HepG2 (cell line): Measurements from ENCODE around the gene C1QTNF1. TPM values are rescaled to one million over a fixed set of nuclear protein-coding genes. Genes with fewer than 3 reads are reported as not detected.

ENCODE experiments used
- ATAC-seq: fragments of 200-7000 bp; cut with Tn5 transposase; 3 replicates; pipeline ENCODE4 v1.9.1; 2020; ENCODE audit warnings: mild to moderate bottlenecking, moderate library complexity
- BruUV-seq: library from RNA; stranded (reverse); fragments of 400-500 nt; replicated peaks from 2 replicates; lab custom pipeline; 2021; lab: Mats Ljungman, UMichigan
- CTCF ChIA-PET: fragments of 300-600 bp; formaldehyde crosslinking; extraction: SDS; loops from one replicate; lab custom pipeline; 2021; ENCODE audit warnings: low total read pairs, inconsistent platforms, low intra/inter-chr PET ratio; lab: Yijun Ruan, JAX
- POLR2A ChIA-PET: fragments of 350-600 bp; sonication (Branson Sonifier 250); formaldehyde crosslinking; loops from one replicate; lab custom pipeline; 2020; ENCODE audit warnings: antibody characterized with exemption, inconsistent platforms; lab: Yijun Ruan, JAX
- DNase-seq: peaks from one replicate; pipeline ENCODE4 v3.0.0-alpha.2; 2015; ENCODE audit warnings: low spot score
- FAIRE-seq: peaks from 3 replicates; lab custom pipeline; 2011; peaks lifted over from hg19 to GRCh38; lab: Jason Lieb, UNC
- H2AFZ ChIP-seq: one replicate; pipeline ENCODE4 v1.6.1; 2011; ENCODE audit warnings: low read length, inconsistent platforms
- H3K27ac ChIP-seq: fragments of 300-600 bp; 3 replicates; pipeline ENCODE4 v1.8.0; 2011; ENCODE audit warnings: mixed run types, mild to moderate bottlenecking, mixed read lengths, low read length, inconsistent platforms; ENCODE audit not compliant: insufficient read depth; ENCODE audit errors: extremely low read length
- H3K27me3 ChIP-seq, 2 experiments: fragments of 200-600 bp in 1 of 2; 2 replicates in 1 of 2; 3 replicates in 1 of 2; pipeline versions ENCODE4 v1.6.0 to v1.8.0; 2011; ENCODE audit warnings: low read length in 2 of 2, mild to moderate bottlenecking in 2 of 2, moderate library complexity in 2 of 2, inconsistent platforms in 1 of 2; ENCODE audit not compliant: insufficient read depth in 2 of 2, control insufficient read depth in 1 of 2
- H3K36me3 ChIP-seq, 2 experiments: fragments of 200-600 bp in 1 of 2; replicated peaks in 1 of 2; 2 replicates in 1 of 2; 3 replicates in 1 of 2; pipeline versions ENCODE4 v1.5.1 to v1.8.0; 2011; ENCODE audit warnings: low read length in 2 of 2, inconsistent platforms in 1 of 2; ENCODE audit not compliant: insufficient read depth in 2 of 2, control insufficient read depth in 1 of 2
- H3K4me1 ChIP-seq: 2 replicates; pipeline ENCODE4 v1.5.1; 2012; ENCODE audit warnings: low read length, inconsistent platforms; ENCODE audit not compliant: insufficient read depth
- H3K4me2 ChIP-seq: 2 replicates; pipeline ENCODE4 v1.6.0; 2011; ENCODE audit warnings: low read depth, low read length, inconsistent platforms
- H3K4me3 ChIP-seq, 3 experiments: fragments of 200-600 bp in 1 of 3; sonication (generic), shearing (Covaris generic) in 1 of 3; replicated peaks in 1 of 3; 2 replicates each; pipeline ENCODE4 v1.5.1; 2011 to 2016; ENCODE audit warnings: low read length in 3 of 3, inconsistent platforms in 2 of 3, low read depth in 2 of 3, mild to moderate bottlenecking in 2 of 3, control low read depth in 1 of 3, mixed read lengths in 1 of 3; ENCODE audit not compliant: insufficient read depth in 1 of 3
- H3K79me2 ChIP-seq: one replicate; pipeline ENCODE4 v1.6.1; 2011; ENCODE audit warnings: low read length, inconsistent platforms; ENCODE audit not compliant: insufficient read depth
- H3K9ac ChIP-seq: 2 replicates; pipeline ENCODE4 v1.6.0; 2011; ENCODE audit warnings: mild to moderate bottlenecking, low read depth, low read length, inconsistent platforms; ENCODE audit not compliant: insufficient read depth
- H3K9me3 ChIP-seq: 2 replicates; pipeline ENCODE4 v1.5.1; 2012; ENCODE audit warnings: mild to moderate bottlenecking, low read length
- H4K20me1 ChIP-seq: 2 replicates; pipeline ENCODE4 v1.6.0; 2011; ENCODE audit warnings: inconsistent platforms, mild to moderate bottlenecking, low read length, moderate library complexity; ENCODE audit not compliant: insufficient read depth
- CEBPB ChIP-seq: IDR thresholded peaks from 2 replicates; pipeline ENCODE4 v1.6.1; 2011; ENCODE audit warnings: low read depth, low read length, improper control_type of control experiment, borderline replicate concordance
- DNMT3B ChIP-seq: conservative IDR thresholded peaks from 2 replicates; pipeline ENCODE4 v1.6.1; 2016; ENCODE audit warnings: missing biosample characterization, control low read depth
- FOXK2 ChIP-seq: fragments of 450-650 bp; IDR thresholded peaks from 2 replicates; pipeline ENCODE4 v1.6.1; 2016
- GTF3A ChIP-seq: sonication (generic); formaldehyde crosslinking; conservative IDR thresholded peaks from 2 replicates; pipeline ENCODE4 v1.4.0; 2020; ENCODE audit warnings: mild to moderate bottlenecking, missing genetic modification reagents
- HMGA1 ChIP-seq: sonication (generic); formaldehyde crosslinking; conservative IDR thresholded peaks from 2 replicates; pipeline ENCODE4 v1.4.0; 2020; ENCODE audit warnings: missing genetic modification reagents
- MAFK ChIP-seq, 2 experiments: IDR thresholded peaks in 1 of 2; conservative IDR thresholded peaks in 1 of 2; 2 replicates each; pipeline ENCODE4 v1.6.1; 2011; ENCODE audit warnings: improper control_type of control experiment in 2 of 2, low read length in 2 of 2
- NFE2 ChIP-seq: sonication (generic); formaldehyde crosslinking; IDR thresholded peaks from 2 replicates; pipeline ENCODE4 v1.4.0; 2020; ENCODE audit warnings: missing genetic modification reagents
- NR2F2 ChIP-seq: IDR thresholded peaks from 2 replicates; pipeline ENCODE4 v1.6.1; 2012; ENCODE audit warnings: low read depth, inconsistent platforms, borderline replicate concordance
- RFX3 ChIP-seq: IDR thresholded peaks from 2 replicates; pipeline ENCODE4 v1.6.1; 2016; ENCODE audit warnings: missing biosample characterization, missing genetic modification reagents
- SRY ChIP-seq: sonication (generic); formaldehyde crosslinking; IDR thresholded peaks from 2 replicates; pipeline ENCODE4 v1.8.0; 2022; ENCODE audit warnings: mild to moderate bottlenecking, missing genetic modification reagents
- TAF1 ChIP-seq: sonication (generic); formaldehyde crosslinking; IDR thresholded peaks from 2 replicates; pipeline ENCODE4 v1.4.0; 2020; ENCODE audit warnings: missing genetic modification reagents
- TBX3 ChIP-seq: fragments of 450-650 bp; IDR thresholded peaks from 2 replicates; pipeline ENCODE4 v1.6.1; 2017; ENCODE audit warnings: antibody characterized with exemption, mild to moderate bottlenecking, inconsistent platforms, borderline replicate concordance
- ZNF335 ChIP-seq: sonication (generic); formaldehyde crosslinking; IDR thresholded peaks from 2 replicates; pipeline ENCODE4 v1.4.0; 2020; ENCODE audit warnings: missing genetic modification reagents
- ZNF550 ChIP-seq: sonication (generic); formaldehyde crosslinking; IDR thresholded peaks from 2 replicates; pipeline ENCODE4 v1.4.0; 2020; ENCODE audit warnings: mild to moderate bottlenecking, missing genetic modification reagents, borderline replicate concordance
- ZNF552 ChIP-seq: sonication (generic); formaldehyde crosslinking; IDR thresholded peaks from 2 replicates; pipeline ENCODE4 v1.9.0; 2022; ENCODE audit warnings: missing genetic modification reagents, mild to moderate bottlenecking, borderline replicate concordance
- ZNF724P ChIP-seq: sonication (generic); formaldehyde crosslinking; IDR thresholded peaks from 2 replicates; pipeline ENCODE4 v1.8.0; 2022; ENCODE audit warnings: missing genetic modification reagents, borderline replicate concordance
- ZNF792 ChIP-seq: IDR thresholded peaks from 2 replicates; pipeline ENCODE4 v1.6.1; 2016
- ZNF841 ChIP-seq: sonication (generic); formaldehyde crosslinking; IDR thresholded peaks from 2 replicates; pipeline ENCODE4 v1.8.1; 2023; ENCODE audit warnings: missing genetic modification reagents, borderline replicate concordance
- WGBS: methylation state at CpG from one replicate; pipeline ENCODE4 v1.1.6; 2017; ENCODE audit warnings: low lambda C conversion rate; 5-methylcytosine and 5-hydroxymethylcytosine counted together
- in situ Hi-C: cut with HindIII; loops from 2 replicates; pipeline ENCODE4 v1.10.0; 2017; ENCODE audit warnings: low pct_unique_long_range_greater_than_20kb; ENCODE audit not compliant: extremely low pct_ligation_motif_present
- intact Hi-C: fragments of 100-400 bp; cut with micrococcal nuclease; formaldehyde crosslinking; loops from one replicate; pipeline ENCODE4 v1.10.0; 2022; ENCODE audit not compliant: unreplicated experiment
- polyA plus RNA-seq, 8 experiments: library from polyadenylated mRNA; depleted of rRNA in 3 of 8; stranded (reverse) in 7 of 8; unstranded in 1 of 8; fragments of >200 nt; fragmentation: Illumina TruSeq in 4 of 8; extraction: Trizol in 4 of 8; gene quantifications; 2 replicates each; pipeline versions ENCODE4 v1.2.1 to v1.2.3, GENCODE V29; 2011 to 2016; ENCODE audit warnings: low read depth in 4 of 8, missing spikeins in 1 of 8, mixed read lengths in 1 of 8; ENCODE audit not compliant: insufficient read depth in 1 of 8
- total RNA-seq, 5 experiments: library from RNA; depleted of rRNA; stranded (reverse); fragments of >200 nt; fragmentation: Illumina TruSeq; extraction: Trizol; gene quantifications; 2 replicates each; pipeline ENCODE4 v1.2.3, GENCODE V29; 2016; ENCODE audit warnings: low read depth in 1 of 5
- TF ChIP-seq, protein P1 (sequence below): sonication (generic); formaldehyde crosslinking; IDR thresholded peaks from 2 replicates; pipeline ENCODE4; 2020; ENCODE audit warnings: missing genetic modification reagents, mild to moderate bottlenecking, borderline replicate concordance
- TF ChIP-seq, protein P2 (sequence below): sonication (generic); formaldehyde crosslinking; IDR thresholded peaks from 2 replicates; pipeline ENCODE4 v1.9.0; 2022; ENCODE audit warnings: low read depth, missing genetic modification reagents

C1QTNF1 gene
- total and polyA plus RNA-seq, 2 of the 13 experiments (the other 11 are each of a cell fraction or from before 2014, with no cell fraction given), result 0.18 to 0.86 TPM

DNA sequence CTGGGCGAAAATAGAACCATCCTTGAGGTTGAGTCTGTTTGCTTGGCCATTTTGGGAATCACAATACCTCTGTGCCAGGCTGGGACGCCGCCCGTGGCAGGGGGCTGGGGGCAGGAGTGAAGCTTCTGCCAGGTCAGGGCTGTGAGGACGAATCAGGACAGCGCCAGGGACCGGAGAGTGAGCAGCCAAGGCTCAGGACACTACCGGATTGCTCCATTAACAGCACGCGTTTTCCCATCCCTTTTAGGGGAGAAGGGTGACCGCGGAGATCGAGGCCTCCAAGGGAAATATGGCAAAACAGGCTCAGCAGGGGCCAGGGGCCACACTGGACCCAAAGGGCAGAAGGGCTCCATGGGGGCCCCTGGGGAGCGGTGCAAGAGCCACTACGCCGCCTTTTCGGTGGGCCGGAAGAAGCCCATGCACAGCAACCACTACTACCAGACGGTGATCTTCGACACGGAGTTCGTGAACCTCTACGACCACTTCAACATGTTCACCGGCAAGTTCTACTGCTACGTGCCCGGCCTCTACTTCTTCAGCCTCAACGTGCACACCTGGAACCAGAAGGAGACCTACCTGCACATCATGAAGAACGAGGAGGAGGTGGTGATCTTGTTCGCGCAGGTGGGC, 23.4 kb downstream of the C1QTNF1 start:
- peaks cover 21 to 74% of the 10 kb centered on the region in 2 experiments for H3K27me3 ChIP-seq
- no peak overlapping the region for H3K4me2 ChIP-seq
- TF ChIP-seq ZNF550 (CRISPR knock-in tag), result no peak
- no peak for TF ChIP-seq ZNF335 (CRISPR knock-in tag)
- TF ChIP-seq, protein P1, sequence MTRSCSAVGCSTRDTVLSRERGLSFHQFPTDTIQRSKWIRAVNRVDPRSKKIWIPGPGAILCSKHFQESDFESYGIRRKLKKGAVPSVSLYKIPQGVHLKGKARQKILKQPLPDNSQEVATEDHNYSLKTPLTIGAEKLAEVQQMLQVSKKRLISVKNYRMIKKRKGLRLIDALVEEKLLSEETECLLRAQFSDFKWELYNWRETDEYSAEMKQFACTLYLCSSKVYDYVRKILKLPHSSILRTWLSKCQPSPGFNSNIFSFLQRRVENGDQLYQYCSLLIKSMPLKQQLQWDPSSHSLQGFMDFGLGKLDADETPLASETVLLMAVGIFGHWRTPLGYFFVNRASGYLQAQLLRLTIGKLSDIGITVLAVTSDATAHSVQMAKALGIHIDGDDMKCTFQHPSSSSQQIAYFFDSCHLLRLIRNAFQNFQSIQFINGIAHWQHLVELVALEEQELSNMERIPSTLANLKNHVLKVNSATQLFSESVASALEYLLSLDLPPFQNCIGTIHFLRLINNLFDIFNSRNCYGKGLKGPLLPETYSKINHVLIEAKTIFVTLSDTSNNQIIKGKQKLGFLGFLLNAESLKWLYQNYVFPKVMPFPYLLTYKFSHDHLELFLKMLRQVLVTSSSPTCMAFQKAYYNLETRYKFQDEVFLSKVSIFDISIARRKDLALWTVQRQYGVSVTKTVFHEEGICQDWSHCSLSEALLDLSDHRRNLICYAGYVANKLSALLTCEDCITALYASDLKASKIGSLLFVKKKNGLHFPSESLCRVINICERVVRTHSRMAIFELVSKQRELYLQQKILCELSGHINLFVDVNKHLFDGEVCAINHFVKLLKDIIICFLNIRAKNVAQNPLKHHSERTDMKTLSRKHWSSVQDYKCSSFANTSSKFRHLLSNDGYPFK (CRISPR knock-in tag), result no peak
- TF ChIP-seq RFX3 (CRISPR knock-in tag), result no peak
- no peak for TF ChIP-seq NR2F2
- TF ChIP-seq ZNF792 (CRISPR knock-in tag), result no peak
- no peak for TF ChIP-seq GTF3A (CRISPR knock-in tag)
- TF ChIP-seq ZNF841 (CRISPR knock-in tag), result no peak
- no peak for TF ChIP-seq TAF1 (CRISPR knock-in tag)
- TF ChIP-seq CEBPB, result no peak
- TF ChIP-seq, protein P2, sequence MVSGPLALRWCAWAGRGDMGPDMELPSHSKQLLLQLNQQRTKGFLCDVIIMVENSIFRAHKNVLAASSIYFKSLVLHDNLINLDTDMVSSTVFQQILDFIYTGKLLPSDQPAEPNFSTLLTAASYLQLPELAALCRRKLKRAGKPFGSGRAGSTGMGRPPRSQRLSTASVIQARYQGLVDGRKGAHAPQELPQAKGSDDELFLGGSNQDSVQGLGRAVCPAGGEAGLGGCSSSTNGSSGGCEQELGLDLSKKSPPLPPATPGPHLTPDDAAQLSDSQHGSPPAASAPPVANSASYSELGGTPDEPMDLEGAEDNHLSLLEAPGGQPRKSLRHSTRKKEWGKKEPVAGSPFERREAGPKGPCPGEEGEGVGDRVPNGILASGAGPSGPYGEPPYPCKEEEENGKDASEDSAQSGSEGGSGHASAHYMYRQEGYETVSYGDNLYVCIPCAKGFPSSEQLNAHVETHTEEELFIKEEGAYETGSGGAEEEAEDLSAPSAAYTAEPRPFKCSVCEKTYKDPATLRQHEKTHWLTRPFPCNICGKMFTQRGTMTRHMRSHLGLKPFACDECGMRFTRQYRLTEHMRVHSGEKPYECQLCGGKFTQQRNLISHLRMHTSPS, result no peak
- TF ChIP-seq HMGA1, result no peak
- TF ChIP-seq NFE2 (CRISPR knock-in tag), result no peak
- TF ChIP-seq SRY (CRISPR knock-in tag), result no peak
- TF ChIP-seq MAFK (conservative IDR thresholded peaks at IDR 0.05 in 1 of 2, IDR thresholded peaks at IDR 0.05 in 1 of 2; ENCODE audit: low read length in 2 of 2), result no peak
- TF ChIP-seq ZNF724P (CRISPR knock-in tag), result no peak
- no peak for TF ChIP-seq ZNF552 (CRISPR knock-in tag)
- no peak for TF ChIP-seq DNMT3B
- TF ChIP-seq TBX3, result no peak
- no peak for TF ChIP-seq FOXK2
- H3K9ac ChIP-seq, result no peak overlapping the region
- no peak overlapping the region for H3K4me3 ChIP-seq
- H3K4me1 ChIP-seq, result peaks cover 29% of the 10 kb centered on the region
- no peaks in the 10 kb centered on the region; the same call in 1 of the 2 replicates for H4K20me1 ChIP-seq
- H3K27ac ChIP-seq, result no peak overlapping the region
- ChIA-PET POLR2A (interaction anchor here (3.2 to 3.9 kb wide), 2 partner anchors 20 to 27 kb away, joined by 11 to 22 read pairs; partner anchors contain the start of gene ENGASE), CTCF (interaction anchor here (2.6 kb wide), 1 partner anchor 35 kb away, joined by 23 read pairs; no protein-coding TSS in a partner anchor)
- no TSS peak for BruUV-seq
- no peak overlapping the region for H2AFZ ChIP-seq
- 64% methylated on average over 30 of the region's 30 CpGs for WGBS
- in situ Hi-C loops (loop anchor here (5.0 kb wide), 1 partner anchor 35 kb away; no protein-coding TSS in a partner anchor), intact Hi-C loops (no loop called here)
- no peak for DNase-seq
- no peaks in the 10 kb centered on the region for H3K36me3 ChIP-seq
- no peaks in the 10 kb centered on the region for H3K79me2 ChIP-seq
- H3K9me3 ChIP-seq, result no peaks in the 10 kb centered on the region
- ATAC-seq, result no peak
- no peak for FAIRE-seq
